ENCODE measurements around the gene FBXO40. TPM values are rescaled to one million over a fixed set of nuclear protein-coding genes. Genes with fewer than 3 reads are reported as not detected.

The FBXO40 gene
- total RNA-seq, 6 donors from 2014 or later = not detected

DNA sequence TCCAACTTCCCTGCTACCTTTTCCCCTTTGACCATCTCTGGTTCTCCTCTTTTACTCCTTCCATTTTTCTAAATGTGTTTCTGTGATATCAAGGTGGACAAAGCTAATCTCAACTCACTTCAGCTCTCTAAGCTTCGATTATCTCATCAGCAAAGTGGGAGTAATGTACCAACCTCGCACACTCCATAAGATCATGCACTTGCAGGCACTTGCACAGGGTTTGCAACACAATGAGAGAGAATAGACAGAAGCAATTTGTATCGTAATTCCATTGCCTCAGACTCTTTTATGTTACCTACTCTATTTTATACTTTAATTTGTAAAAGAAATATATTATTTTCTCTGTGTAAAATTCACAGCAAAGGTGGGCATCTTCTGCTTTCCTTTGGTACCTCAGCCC is 40.4 kb upstream of the FBXO40 start:
- no peak overlapping the region for H3K4me3 ChIP-seq
- 78 to 84% methylated on average over 3 of the region's 3 CpGs for whole genome bisulfite sequencing, 2 donors
- TF ChIP-seq EP300 (IDR thresholded peaks at IDR 0.05) (no peak), POLR2A (IDR thresholded peaks at IDR 0.05) (no peak)
- no peaks in the 10 kb centered on the region for H3K4me1 ChIP-seq
- DNase-seq (no peak), ATAC-seq (ENCODE audit: low FRiP score in 2 of 2) (no peak)
- no peaks in the 10 kb centered on the region for H3K27me3 ChIP-seq
- no peaks in the 10 kb centered on the region for H3K9me3 ChIP-seq
- no peaks in the 10 kb centered on the region for H3K36me3 ChIP-seq
- no peak overlapping the region for H3K27ac ChIP-seq

GRCh38 chr3:121557426-121557934 is 35.7 kb upstream of the FBXO40 start:
- H3K9me3 ChIP-seq = no peaks in the 10 kb centered on the region
- no peaks in the 10 kb centered on the region for H3K36me3 ChIP-seq
- no peak for ATAC-seq (ENCODE audit: low FRiP score in 2 of 2)
- no peaks in the 10 kb centered on the region for H3K4me1 ChIP-seq
- H3K4me3 ChIP-seq = no peak overlapping the region
- WGBS, 2 donors = 94 to 96% methylated on average over 5 of the region's 5 CpGs
- TF ChIP-seq CTCF (IDR thresholded peaks at IDR 0.05) (no peak), EP300 (IDR thresholded peaks at IDR 0.05) (no peak), POLR2AphosphoS5 (IDR thresholded peaks at IDR 0.05) (no peak), POLR2A (IDR thresholded peaks at IDR 0.05) (no peak)
- H3K27me3 ChIP-seq = no peaks in the 10 kb centered on the region
- DNase-seq = no peak
- no peak overlapping the region for H3K27ac ChIP-seq

DNA sequence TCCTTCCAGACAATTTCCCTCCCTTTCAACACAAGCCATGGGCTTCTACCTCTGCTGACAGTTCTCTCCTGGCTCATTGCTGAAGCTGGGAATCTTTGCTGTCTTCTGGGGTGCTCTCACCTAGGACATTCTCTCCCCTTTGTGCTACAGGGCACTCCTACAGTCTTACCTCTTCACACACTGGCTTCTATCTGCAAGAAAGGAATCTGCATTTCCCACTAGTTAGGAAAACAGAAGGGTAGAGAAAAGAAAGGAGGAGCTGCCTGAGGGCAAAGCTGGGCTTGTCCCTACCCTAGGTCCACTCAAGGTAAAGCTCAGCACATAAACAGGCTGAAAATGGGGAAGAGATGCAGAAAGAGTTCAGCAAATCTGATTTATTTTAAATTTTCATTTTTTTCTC is 31.0 kb upstream of the FBXO40 start:
- H3K4me1 ChIP-seq = no peaks in the 10 kb centered on the region
- no peaks in the 10 kb centered on the region for H3K9me3 ChIP-seq
- TF ChIP-seq EP300 (IDR thresholded peaks at IDR 0.05) (no peak), CTCF (IDR thresholded peaks at IDR 0.05) (no peak), POLR2AphosphoS5 (IDR thresholded peaks at IDR 0.05) (no peak), POLR2A (IDR thresholded peaks at IDR 0.05) (no peak)
- H3K4me3 ChIP-seq = no peak overlapping the region
- H3K27ac ChIP-seq = no peak overlapping the region
- no peaks in the 10 kb centered on the region for H3K36me3 ChIP-seq
- no peaks in the 10 kb centered on the region for H3K27me3 ChIP-seq
- no peak for DNase-seq
- no peak for ATAC-seq (ENCODE audit: low FRiP score in 2 of 2)

- Histone ChIP-seq H3K9me3 (no peaks in the 10 kb centered on the region), H3K4me1 (no peaks in the 10 kb centered on the region), H3K27ac (no peak overlapping the region), H3K4me3 (no peak overlapping the region), H3K27me3 (no peaks in the 10 kb centered on the region), H3K36me3 (no peaks in the 10 kb centered on the region)
- DNase-seq (no peak), ATAC-seq (ENCODE audit: low FRiP score in 2 of 2) (no peak)
- TF ChIP-seq CTCF (IDR thresholded peaks at IDR 0.05) (no peak), EP300 (IDR thresholded peaks at IDR 0.05) (no peak), POLR2AphosphoS5 (IDR thresholded peaks at IDR 0.05) (no peak), POLR2A (IDR thresholded peaks at IDR 0.05) (no peak)
- WGBS, 2 donors = 76 to 85% methylated on average over 9 of the region's 9 CpGs
Observed at GRCh38 chr3:121566773-121567172, 26.4 kb upstream of the FBXO40 start.

DNA sequence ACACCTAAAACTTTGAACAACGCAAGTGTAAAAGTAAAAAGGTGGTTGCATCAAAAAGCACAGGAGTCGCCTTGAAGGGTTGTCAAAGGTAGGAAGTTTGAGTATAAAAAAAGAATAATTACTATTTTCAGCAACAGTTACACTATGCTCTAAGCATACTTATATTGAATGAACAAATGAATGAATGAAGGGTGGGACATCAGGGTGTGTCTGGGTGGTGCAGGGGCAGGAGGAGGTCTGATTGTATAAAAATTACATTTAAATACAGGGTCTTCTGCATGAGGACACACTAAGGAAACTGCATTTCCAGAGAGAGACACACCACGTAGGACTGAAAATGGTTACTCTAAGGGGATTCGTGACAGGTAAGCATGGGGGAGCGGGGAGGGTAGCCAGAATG is 25.5 kb upstream of the FBXO40 start, which contains the start of gene ARGFX:
Gene ARGFX (plus strand): TSS at position 301 of the 400 bp plus-strand sequence. CDS start 2,765 bp downstream, outside the sequence.
- DNase-seq = no peak
- TF ChIP-seq EP300 (IDR thresholded peaks at IDR 0.05) (no peak), POLR2A (IDR thresholded peaks at IDR 0.05) (no peak)
- Histone ChIP-seq H3K27ac (no peak within 1 kb of the TSS), H3K36me3 (no peaks in the 10 kb centered on the region), H3K27me3 (no peaks in the 10 kb centered on the region), H3K9me3 (no peaks in the 10 kb centered on the region), H3K4me3 (no peak within 1 kb of the TSS), H3K4me1 (no peaks in the 10 kb centered on the region)
- WGBS, 2 donors = 92 to 95% methylated on average over 5 of the region's 5 CpGs
- no peak for ATAC-seq (ENCODE audit: low FRiP score in 2 of 2)

GRCh38 chr3:121574449-121574848 is 18.7 kb upstream of the FBXO40 start:
- WGBS, 2 donors = 71 to 74% methylated on average over 6 of the region's 6 CpGs
- Histone ChIP-seq H3K27me3 (no peaks in the 10 kb centered on the region), H3K36me3 (no peaks in the 10 kb centered on the region), H3K4me3 (no peak overlapping the region), H3K4me1 (no peaks in the 10 kb centered on the region), H3K9me3 (no peaks in the 10 kb centered on the region), H3K27ac (no peak overlapping the region)
- TF ChIP-seq POLR2AphosphoS5 (IDR thresholded peaks at IDR 0.05) (no peak), EP300 (IDR thresholded peaks at IDR 0.05) (no peak), CTCF (IDR thresholded peaks at IDR 0.05) (no peak), POLR2A (IDR thresholded peaks at IDR 0.05) (no peak)
- ATAC-seq (ENCODE audit: low FRiP score in 2 of 2) (no peak), DNase-seq (no peak)
